ENCODE results near the gene ALDH3B1.
"Not testable (repeated sequence)": the region's sequence is repeated elsewhere in the genome, so short reads cannot be mapped to it uniquely, and the experiment has no call there.

The ALDH3B1 gene, protein sequence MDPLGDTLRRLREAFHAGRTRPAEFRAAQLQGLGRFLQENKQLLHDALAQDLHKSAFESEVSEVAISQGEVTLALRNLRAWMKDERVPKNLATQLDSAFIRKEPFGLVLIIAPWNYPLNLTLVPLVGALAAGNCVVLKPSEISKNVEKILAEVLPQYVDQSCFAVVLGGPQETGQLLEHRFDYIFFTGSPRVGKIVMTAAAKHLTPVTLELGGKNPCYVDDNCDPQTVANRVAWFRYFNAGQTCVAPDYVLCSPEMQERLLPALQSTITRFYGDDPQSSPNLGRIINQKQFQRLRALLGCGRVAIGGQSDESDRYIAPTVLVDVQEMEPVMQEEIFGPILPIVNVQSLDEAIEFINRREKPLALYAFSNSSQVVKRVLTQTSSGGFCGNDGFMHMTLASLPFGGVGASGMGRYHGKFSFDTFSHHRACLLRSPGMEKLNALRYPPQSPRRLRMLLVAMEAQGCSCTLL

DNA sequence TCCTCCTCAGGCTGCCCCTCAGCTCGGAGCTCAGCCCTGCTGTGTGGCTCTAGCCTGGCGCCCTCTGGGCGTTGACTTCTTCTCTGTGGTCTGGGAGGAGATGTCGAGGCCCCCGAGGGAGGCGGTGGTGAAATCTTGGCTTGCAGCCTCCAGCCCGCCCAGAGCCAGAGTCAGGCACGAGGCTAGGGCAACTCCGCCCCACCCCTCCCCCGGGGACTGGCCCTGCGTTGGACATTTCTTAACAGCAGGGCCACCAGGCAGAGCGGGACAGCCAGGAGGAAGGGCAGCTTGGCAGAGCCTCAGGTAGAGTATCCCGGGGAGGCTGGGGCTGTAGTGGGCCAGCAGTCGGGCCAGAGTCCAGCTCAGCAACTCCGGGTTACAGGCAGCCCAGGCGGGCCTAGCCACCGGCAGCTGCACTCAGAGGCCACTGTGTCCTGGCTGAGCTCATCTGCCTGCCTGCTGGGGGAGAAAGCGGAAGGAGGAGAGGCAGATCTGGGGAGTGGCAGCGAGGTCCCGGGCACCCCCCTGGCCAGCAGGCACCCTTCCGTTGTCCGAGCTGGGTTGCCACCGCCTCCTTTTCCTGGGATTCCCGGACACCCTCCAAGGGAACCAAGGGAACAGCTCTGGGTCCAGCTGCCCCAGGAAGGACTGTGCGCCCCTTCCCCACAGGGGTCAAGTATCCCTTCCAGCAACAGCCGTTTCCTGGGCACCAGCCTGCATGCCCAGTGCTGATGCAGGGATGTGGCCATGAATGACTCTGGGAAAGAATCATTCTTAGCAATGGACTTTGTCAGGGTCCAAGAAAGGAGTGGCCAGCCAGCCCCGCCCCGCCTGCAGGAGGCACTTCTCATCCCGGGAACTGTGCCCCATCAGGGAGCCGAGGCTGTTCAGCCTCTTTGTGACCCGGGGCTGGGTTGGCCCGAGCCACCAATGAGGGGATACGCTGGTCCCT is at the start of gene ALDH3B1:
Gene ALDH3B1 (plus strand): TSS at position 238 of the 952 bp plus-strand sequence. CDS start 4,971 bp downstream, outside the sequence.
- Histone ChIP-seq H3K27ac (peak within 1 kb of the TSS in 20 of 21 experiments; percentile 37 to 90 (median 73)), H3K4me3 (peak within 1 kb of the TSS; percentile 1 to 31 (median 18))

DNA sequence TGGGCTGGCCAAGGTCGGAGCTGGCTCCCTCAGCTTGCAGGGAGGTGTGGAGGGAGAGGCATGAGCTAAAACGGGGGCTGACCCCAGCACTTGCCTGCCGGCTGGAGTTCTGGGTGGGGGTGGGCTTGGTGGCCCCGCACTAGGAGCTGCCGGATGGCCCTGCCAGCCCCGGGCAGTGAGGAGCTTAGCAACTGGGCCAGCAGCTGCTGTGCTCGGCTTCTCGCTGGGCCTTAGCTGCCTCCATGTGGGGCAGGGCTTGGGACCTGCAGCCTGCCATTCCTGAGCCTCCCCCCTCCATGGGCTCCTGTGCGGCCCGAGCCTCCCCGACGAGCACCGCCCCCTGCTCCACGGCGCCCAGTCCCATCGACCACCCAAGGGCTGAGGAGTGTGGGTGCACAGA is 46.9 kb upstream of the ALDH3B1 start:
- H3K27ac ChIP-seq, H3K4me3 ChIP-seq: not testable (repeated sequence)

DNA sequence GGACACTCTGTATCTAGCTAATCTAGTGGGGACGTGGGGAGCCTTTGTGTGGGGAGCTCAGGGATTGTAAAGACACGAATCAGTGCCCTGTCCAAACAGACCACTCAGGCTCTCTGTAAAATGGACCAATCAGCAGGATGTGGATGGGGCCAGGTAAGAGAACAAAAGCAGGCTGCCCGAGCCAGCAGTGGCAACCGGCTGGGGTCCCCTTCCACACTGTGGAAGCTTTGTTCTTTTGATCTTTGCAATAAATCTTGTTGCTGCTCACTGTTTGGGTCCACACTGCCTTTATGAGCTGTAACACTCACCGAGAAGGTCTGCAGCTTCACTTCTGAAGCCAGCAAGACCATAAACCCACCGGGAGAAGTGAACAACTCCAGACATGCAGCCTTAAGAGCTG is 46.2 kb upstream of the ALDH3B1 start:
- H3K27ac ChIP-seq, H3K4me3 ChIP-seq: not testable (repeated sequence)

DNA sequence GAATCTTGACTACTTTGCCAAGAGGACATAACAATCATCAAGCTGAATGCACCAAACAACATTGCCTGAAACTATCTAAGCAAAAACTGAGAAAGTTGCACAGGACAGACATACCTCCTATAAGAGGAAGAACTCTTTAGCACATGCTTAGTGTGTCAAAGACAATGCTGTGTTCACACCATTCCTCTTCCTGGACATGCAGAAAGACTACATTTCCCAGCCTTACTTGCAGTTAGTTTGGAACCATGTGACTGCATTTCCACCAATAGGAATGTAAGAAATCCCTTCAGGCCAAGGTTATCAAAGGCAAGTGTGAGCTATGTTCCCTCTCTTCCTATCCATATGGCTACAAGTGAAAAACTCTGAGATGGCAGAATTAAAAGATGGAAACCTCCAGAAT is 45.4 kb upstream of the ALDH3B1 start:
- H3K27ac ChIP-seq, H3K4me3 ChIP-seq: not testable (repeated sequence)

DNA sequence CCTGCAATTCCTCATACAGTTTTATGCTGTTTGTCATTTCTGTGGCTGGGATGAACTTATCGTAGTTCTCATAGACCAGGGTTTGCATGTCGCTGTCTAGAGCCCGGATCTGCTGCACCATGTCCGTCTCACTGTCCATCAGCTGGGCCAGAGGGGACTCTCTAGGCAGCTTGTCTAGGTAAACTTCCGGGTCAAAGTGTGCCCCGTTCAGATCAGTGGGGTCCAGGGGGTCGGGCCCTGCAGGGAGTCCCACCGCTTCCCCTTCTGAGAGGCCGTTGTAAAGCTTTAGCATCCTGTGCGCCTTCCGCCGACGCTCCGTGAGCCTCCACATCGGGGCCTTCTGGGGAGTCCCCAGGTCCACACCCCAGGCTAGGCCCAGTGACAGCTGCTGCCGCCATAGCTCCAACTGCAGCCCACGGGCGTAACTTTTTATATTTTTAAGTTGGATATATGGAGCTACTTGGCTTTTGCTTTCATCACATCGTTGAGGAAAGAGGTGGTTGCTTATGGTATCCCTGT is 44.2 kb upstream of the ALDH3B1 start:
- H3K27ac ChIP-seq, H3K4me3 ChIP-seq: not testable (repeated sequence)

DNA sequence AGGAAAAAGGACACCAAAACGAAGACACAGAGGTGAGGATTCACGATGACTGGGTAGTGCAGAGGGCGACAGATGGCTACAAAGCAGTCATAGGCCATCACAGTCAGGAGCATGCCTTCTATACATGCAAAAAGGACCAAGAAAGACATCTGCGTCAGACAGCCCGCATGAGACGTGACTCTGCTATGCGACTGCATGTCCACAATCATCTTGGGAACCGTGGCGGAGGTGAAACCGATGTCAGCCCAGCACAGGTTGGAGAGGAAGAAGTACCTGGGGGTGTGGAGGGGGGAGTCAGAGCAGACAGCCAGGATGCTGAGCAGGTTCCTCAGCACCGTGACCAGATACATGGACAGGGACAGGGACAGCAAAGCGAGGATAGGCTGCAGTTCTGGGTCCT is 35.4 kb upstream of the ALDH3B1 start:
- not testable (repeated sequence) for H3K27ac ChIP-seq, H3K4me3 ChIP-seq

DNA sequence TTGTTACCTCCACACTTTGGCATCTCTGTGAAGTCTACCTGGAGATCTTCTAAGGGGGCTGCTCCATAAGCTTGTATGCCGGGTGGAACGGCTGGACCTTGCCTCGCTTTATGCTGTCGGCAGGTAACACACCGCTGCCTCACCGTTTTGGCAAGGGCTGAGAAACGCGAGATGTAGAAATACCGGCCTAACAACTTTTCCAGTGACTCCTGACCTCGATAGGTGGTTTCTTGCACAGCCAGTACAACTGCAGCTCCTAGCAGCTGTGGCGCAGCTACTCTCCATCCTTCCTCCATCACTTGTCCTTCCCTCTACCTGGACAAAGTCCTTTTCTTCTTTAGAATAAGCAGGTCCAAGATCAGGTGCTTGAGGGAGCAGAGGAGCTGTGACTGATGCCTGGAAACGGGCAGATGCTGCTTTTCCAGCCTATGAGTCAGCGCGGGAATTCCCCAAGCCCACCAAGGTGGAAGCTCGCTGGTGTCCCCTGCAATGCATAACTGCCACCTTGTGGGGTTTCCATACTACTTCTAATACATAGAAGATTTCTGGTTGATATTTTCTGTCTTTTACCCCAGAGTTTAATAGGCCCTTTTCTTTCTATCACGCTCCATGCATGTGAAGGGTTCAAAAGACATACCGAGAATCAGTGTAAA is 31.2 kb upstream of the ALDH3B1 start:
- H3K4me3 ChIP-seq = peak overlapping the region in 1 of 7 experiments; percentile 2
- peak overlapping the region in 3 of 21 experiments; percentile 1 to 55 (median 11) for H3K27ac ChIP-seq

DNA sequence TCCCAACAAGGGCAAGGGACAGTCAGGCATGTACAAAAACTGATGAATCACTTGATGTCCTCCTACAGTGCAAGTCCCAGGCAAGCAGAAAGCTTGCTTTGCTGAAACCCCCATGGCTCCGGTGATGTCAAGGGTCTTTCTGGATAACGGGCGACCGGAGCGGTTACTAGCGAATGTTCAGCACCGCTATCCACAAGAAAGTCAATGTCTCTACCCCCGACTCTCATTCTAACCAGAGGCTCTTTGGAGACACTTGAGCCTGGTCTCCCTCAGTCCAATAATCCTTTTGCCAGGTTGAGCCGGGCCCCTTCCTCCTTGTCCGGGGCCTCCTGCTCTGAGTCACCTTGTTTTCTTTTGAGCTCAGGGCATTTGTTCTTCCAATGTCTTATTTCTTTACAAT is 28.9 kb upstream of the ALDH3B1 start:
- not testable (repeated sequence) for H3K27ac ChIP-seq, H3K4me3 ChIP-seq

DNA sequence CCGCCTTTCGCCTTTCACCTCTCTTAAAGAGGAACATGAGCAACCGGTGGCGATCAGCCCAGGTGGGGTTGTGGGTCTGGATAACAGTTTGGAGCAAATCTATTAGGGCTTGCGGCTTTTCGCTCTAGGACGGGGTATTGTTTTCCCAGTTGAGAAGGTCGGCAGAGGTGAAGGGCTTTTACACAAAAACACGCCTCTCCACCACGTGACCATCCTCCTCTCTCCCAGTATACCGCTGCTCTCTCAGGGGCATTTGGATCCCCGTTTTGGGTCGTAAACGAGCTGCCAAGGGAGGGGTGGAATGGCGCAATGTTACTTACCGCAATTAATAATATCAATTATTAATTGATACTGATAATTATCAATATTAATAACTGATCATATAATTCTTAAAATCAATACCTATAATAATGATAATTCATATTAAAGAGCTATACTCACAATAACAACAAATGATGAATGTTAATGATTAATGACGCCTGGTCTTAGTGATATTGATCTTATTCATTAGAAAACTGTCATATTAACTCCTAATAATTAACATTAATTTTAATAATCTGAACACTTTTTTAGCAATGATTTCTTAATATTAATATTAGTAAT is 27.8 kb upstream of the ALDH3B1 start:
- not testable (repeated sequence) for H3K27ac ChIP-seq, H3K4me3 ChIP-seq

DNA sequence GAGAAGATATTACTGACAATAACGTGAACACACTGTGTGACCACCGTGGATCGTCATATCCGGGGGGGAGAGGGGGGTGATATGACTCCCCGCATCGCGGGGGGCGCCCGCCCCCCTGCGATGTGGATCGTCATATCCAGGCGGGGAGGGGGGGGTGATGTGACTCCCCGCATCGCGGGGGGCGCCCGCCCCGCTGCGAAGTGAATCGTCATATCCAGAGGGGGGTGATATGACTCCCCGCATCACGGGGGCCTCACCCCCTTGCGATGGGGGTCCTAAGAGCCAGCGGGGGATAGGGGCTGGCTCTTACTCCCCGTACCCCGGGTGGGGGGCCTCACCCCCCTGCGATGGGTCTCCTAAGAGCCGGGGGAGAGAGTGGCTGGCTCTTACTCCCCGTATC is 26.2 kb upstream of the ALDH3B1 start:
- H3K4me3 ChIP-seq = no peak overlapping the region

DNA sequence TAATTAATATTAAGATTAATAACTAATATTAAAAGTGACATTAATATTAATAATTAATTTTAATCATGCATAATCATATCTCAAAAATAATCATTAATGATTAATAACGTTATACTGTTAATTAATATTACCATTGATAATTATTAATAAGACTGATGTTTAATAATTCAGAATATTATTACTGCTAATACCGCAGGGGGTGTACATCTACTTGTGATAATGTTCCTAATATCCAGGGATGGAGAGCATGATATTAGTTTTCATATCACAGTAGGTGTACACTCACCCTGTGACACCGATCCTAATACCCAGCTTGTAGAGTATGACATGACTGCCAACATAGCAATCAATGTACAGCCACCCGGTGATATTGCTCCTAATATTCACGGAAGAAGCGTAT is 24.8 kb upstream of the ALDH3B1 start:
- not testable (repeated sequence) for H3K27ac ChIP-seq, H3K4me3 ChIP-seq

More for the DNA sequence above, 26.2 kb upstream of the ALDH3B1 start:
- H3K27ac ChIP-seq = no peak overlapping the region

DNA sequence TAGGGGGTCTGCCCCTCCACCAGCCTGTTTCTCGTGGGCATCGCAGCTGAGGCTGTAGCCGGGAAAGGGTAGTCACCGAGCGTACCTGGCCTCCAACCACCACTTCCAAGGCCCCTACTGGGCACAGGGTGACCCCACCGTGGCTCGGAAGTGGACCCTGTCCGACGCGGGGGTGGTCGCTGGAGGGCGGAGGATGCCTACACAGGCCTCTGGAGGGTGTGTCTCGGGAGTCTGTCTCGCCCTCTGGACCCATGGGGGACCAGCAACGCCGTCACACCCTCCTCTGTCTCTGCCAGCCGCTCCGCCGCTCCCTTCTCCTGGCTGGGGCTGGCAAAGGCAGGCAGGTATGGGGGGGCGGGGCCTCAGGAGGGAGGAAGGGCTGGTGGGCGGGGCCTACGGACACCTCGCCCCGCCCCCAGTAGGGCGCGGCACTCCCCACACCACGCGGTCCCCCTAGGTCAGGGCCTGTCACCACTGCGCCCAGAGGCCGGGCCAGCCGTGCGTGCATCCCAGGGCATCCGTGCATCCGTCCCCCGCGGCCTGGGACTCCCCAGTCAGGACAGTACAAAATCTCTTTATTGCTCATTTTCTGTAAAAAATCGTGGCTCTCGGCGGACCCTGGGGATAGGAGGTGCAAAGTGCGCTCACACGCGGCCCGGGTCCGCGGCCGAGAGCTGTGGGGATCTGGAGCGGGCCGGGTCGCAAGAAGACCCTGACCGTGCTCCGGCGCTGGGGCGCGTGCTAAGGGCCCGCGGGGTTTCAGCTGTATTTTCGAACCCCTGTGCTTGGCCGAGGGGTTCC is 19.4 kb upstream of the ALDH3B1 start:
- peak overlapping the region in 2 of 21 experiments; percentile 54 to 61 for H3K27ac ChIP-seq
- not testable (repeated sequence) for H3K4me3 ChIP-seq

DNA sequence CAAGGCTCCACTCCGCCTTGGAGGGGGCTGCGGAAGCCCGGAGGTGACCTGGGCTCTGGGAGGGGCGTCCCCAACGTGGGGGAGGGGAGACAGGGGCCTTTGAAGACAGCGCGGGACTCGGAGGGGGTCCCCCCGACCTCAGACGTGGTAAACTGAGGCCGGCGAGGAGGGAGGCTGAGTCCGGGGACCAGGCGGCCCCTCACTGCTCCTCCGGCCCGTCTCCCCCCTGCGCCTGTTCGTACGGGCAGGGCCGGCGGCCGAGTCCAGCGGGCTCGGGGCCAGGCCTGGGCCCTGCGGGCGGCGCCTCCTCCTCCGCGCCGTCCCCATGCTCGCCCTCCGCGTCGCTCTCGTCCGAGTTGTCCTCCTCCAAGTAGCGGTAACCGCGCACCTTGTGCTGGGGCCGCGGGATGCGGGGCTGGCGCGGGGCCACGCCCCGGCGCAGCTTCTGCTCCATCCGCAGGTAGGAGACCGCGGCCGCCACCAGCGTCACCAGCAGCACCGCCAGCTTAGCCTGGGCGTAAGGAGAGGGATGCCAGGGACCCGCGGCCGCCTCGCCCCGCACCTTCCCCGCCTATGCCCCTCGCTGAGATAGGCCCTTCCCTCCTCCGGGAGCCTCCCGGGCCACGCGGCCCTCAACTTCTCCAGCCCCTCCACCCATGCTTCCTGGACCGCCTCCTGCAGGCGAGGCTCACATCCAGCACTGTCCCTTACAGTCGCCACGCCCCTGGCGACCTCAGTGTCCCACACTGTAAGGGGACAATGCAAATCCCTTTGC is 18.6 kb upstream of the ALDH3B1 start:
- not testable (repeated sequence) for H3K4me3 ChIP-seq
- H3K27ac ChIP-seq = peak overlapping the region in 1 of 21 experiments; percentile 48

DNA sequence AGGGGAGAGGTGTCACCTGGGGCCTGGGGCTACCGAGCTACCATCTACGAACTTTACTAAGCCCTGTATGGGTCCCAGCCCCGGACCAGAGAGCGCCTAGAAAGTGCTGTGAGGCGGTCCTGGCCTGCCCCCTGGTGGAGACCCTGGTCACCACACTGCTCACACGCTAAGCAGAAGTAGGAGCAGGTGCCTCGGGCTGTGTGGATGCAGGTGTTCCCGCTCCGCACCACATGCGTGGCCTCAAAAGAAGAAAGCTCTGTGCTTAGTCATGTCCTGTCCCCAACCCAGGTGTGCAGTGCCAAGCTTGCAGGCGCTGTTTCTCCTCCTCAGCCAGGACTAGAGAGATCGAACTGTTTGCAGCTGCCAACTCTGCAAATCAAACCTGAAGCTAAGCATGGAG is 16.3 kb upstream of the ALDH3B1 start:
- H3K27ac ChIP-seq, H3K4me3 ChIP-seq: not testable (repeated sequence)

DNA sequence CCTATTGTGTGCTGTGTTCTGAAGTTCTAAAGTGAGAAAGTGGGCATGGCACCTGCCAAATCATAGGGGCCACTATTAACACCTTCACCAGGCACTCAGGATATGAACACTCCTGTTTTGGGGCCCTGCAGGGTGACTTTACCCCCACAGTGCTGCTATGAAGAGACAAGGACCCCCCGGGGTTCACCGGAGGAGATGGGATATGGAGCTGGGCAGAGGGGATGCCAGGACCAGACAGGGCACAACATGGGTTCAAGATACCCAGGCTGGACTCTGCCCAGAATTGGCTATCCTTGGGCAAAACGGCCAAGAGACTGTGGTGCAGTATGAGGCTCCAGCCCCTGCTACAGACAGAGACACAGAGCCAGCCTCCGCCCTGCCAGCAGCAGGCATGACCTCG is 15.7 kb upstream of the ALDH3B1 start:
- H3K4me3 ChIP-seq, H3K27ac ChIP-seq: not testable (repeated sequence)

DNA sequence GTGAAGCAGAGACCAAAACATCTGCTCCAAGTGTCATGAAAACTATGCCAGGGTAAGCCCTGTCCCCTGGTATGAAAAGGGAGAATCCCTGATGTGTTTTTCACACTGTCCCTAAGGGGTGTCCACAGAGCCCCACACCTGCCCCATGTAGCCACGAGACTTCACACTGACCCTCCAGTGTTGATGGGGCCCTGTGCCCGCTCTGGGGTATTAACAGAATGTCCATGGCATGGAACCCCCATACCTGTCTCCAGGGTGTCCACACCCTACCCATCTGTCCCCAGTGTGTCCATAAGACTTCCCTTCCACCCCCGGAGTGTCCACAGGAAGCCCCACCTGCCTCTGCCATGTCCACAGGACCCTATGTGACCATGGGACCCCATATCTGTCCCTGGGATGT is 15.0 kb upstream of the ALDH3B1 start:
- H3K4me3 ChIP-seq, H3K27ac ChIP-seq: not testable (repeated sequence)

DNA sequence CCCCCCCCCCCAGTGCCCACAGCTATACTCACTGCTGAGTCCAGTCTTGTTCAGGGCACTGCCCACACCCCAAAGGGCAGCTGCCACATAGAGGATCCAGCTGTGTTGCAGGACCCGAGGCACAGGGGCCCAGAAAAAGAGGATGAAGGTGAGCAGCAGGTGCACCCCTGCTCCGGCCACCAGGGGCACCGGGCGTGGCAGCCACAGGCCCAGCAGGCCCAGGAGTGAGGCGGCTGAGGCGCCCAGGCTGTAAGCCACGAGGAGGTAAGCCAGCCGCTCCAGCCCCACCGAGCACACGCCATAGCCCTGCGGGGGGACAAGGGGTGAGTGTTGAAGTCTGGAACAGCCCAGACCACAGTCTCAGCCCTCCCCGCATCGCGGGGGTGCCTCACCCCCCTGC is 14.5 kb upstream of the ALDH3B1 start:
- H3K27ac ChIP-seq, H3K4me3 ChIP-seq: not testable (repeated sequence)

DNA sequence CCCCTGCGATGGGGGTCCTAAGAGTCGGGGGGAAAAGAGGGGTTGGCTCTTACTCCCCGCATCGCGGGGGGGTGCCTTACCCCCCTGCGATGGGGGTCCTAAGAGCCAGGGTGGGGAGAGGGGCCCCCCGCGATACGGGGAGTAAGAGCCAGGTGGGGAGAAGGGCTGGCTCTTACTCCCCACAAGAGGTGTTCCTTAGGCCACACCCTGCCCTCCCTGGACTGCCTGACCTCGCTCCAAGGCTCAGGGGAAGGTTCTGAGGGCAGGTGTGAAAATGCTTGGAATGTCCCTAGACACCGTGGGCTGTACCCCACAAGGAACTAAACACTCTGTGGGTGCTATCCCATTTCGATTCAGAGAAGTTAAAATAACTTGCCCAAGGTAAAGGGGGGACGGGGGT is 14.1 kb upstream of the ALDH3B1 start:
- Histone ChIP-seq H3K27ac (no peak overlapping the region), H3K4me3 (no peak overlapping the region)

All from skin epidermis (tissue), 12 donors.